ENCODE data around the gene SORBS2. TPM values are rescaled to one million over a fixed set of nuclear protein-coding genes. Genes with fewer than 3 reads are reported as not detected.
"Not testable (repeated sequence)": the region's sequence is repeated elsewhere in the genome, so short reads cannot be mapped to it uniquely, and the experiment has no call there.

Gene SORBS2
- total RNA-seq, 1 donor from 2014 or later: 20.0 TPM

DNA sequence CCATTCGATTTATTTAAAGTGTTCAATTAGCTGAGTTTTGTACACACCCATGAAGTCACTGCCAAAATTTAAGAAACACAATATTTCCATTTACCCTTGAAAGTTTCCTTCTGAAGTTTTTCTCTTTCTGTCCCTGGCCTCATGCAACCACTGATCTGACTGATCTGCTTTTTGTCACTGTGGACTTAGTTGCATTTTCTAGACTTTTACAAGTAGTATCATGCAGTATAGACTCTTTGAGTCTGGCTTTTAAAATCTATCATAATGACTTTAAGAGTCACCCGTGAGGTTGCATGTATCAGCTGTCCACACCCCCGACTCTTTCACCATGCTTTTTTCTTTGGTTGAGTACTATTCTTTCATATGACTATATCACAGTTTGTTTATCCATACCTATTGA is 247.6 kb downstream of the SORBS2 start:
- H3K27ac Mint-ChIP-seq (ENCODE audit: unreplicated experiment): no peak overlapping the region
- DNase-seq (ENCODE audit: low spot score): no peak
- H3K27me3 Mint-ChIP-seq (ENCODE audit: unreplicated experiment): peaks cover 3% of the 10 kb centered on the region
- TF ChIP-seq, protein P1, sequence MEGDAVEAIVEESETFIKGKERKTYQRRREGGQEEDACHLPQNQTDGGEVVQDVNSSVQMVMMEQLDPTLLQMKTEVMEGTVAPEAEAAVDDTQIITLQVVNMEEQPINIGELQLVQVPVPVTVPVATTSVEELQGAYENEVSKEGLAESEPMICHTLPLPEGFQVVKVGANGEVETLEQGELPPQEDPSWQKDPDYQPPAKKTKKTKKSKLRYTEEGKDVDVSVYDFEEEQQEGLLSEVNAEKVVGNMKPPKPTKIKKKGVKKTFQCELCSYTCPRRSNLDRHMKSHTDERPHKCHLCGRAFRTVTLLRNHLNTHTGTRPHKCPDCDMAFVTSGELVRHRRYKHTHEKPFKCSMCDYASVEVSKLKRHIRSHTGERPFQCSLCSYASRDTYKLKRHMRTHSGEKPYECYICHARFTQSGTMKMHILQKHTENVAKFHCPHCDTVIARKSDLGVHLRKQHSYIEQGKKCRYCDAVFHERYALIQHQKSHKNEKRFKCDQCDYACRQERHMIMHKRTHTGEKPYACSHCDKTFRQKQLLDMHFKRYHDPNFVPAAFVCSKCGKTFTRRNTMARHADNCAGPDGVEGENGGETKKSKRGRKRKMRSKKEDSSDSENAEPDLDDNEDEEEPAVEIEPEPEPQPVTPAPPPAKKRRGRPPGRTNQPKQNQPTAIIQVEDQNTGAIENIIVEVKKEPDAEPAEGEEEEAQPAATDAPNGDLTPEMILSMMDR (IDR thresholded peaks at IDR 0.05; ENCODE audit: unreplicated experiment): no peak
- no peak overlapping the region for H3K4me3 Mint-ChIP-seq (ENCODE audit: unreplicated experiment)
- H3K36me3 Mint-ChIP-seq (ENCODE audit: low read depth, unreplicated experiment): peaks cover 3% of the 10 kb centered on the region
- no peaks in the 10 kb centered on the region for H3K9me3 Mint-ChIP-seq (ENCODE audit: unreplicated experiment)
- peaks cover under 1% of the 10 kb centered on the region for H3K4me1 Mint-ChIP-seq (ENCODE audit: unreplicated experiment)

DNA sequence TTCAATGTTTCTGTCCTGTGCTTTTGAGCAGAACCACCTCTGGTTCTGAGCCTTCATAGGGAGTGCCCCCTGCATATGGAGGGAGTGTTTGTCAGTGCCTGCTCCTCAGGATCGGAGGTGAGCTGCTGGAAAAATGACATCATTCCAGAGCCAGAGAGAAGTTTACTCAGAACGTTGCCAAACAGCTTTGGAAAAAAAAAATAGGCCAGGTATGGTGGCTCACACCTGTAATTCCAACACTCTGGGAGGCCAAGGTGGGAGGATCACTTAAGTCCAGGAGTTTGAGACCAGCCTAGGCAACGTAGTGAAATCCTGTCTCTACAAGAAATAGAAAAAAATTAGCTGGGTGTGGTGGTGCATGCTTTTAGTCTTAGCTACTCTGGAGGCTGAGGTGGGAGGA is 249.5 kb downstream of the SORBS2 start:
- peaks cover 3% of the 10 kb centered on the region for H3K27me3 Mint-ChIP-seq (ENCODE audit: unreplicated experiment)
- peaks cover 8% of the 10 kb centered on the region for H3K36me3 Mint-ChIP-seq (ENCODE audit: low read depth, unreplicated experiment)
- no peaks in the 10 kb centered on the region for H3K9me3 Mint-ChIP-seq (ENCODE audit: unreplicated experiment)

DNA sequence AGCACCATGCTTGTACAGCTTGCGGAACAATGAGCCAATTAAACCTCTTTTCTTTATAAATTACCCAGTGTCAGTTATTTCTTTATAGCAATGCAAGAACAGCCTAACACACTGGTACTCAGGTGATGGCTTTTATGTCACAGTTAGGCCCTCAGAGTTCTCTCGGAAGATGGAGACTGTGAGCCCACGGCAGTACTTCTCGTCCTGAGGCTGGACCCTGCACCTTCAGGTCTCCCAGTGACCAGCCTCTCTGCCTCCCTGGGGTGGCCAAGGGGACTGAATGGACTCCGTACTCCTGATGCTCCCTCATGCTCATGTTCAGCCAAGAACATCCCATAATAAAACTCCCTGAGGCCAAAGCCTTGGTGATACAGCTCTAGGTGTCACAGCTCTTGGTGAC is 251.7 kb downstream of the SORBS2 start:
- Mint-ChIP-seq H3K27ac (ENCODE audit: unreplicated experiment) (no peak overlapping the region), H3K9me3 (ENCODE audit: unreplicated experiment) (no peaks in the 10 kb centered on the region), H3K36me3 (ENCODE audit: low read depth, unreplicated experiment) (peaks cover 5% of the 10 kb centered on the region), H3K4me3 (ENCODE audit: unreplicated experiment) (no peak overlapping the region), H3K27me3 (ENCODE audit: unreplicated experiment) (no peaks in the 10 kb centered on the region), H3K4me1 (ENCODE audit: unreplicated experiment) (peaks cover 6% of the 10 kb centered on the region)
- TF ChIP-seq, protein P1 (IDR thresholded peaks at IDR 0.05; ENCODE audit: unreplicated experiment): no peak
- DNase-seq (ENCODE audit: low spot score): no peak

More for the DNA sequence above, 249.5 kb downstream of the SORBS2 start:
- TF ChIP-seq, protein P1 (IDR thresholded peaks at IDR 0.05; ENCODE audit: unreplicated experiment): no peak
- Mint-ChIP-seq H3K27ac (ENCODE audit: unreplicated experiment) (no peak overlapping the region), H3K4me3 (ENCODE audit: unreplicated experiment) (no peak overlapping the region), H3K4me1 (ENCODE audit: unreplicated experiment) (peaks cover 6% of the 10 kb centered on the region)
- DNase-seq (ENCODE audit: low spot score): no peak

DNA sequence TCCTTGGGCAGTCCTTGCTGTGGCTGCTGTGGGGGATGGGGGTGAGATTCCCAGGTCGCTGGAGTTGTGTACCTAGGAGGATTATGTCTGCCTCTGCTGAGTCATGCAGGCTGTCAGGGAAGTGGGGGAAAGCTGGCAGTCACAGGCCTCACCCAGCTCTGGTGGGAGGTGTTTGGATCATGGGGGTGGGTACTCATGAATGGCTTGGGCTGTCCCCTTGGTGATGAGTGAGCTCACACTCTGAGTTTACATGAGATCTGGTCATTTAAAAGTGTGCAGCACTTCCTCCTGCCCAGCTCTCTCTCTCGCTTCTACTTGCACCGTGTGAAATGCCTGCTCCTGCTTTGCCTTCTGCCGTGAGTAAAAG is 252.1 kb downstream of the SORBS2 start:
- Mint-ChIP-seq H3K27me3 (ENCODE audit: unreplicated experiment) (no peaks in the 10 kb centered on the region), H3K4me1 (ENCODE audit: unreplicated experiment) (peaks cover 6% of the 10 kb centered on the region), H3K4me3 (ENCODE audit: unreplicated experiment) (no peak overlapping the region), H3K36me3 (ENCODE audit: low read depth, unreplicated experiment) (peaks cover 5% of the 10 kb centered on the region), H3K27ac (ENCODE audit: unreplicated experiment) (no peak overlapping the region), H3K9me3 (ENCODE audit: unreplicated experiment) (no peaks in the 10 kb centered on the region)
- DNase-seq (ENCODE audit: low spot score): no peak
- TF ChIP-seq, protein P1 (IDR thresholded peaks at IDR 0.05; ENCODE audit: unreplicated experiment): no peak

DNA sequence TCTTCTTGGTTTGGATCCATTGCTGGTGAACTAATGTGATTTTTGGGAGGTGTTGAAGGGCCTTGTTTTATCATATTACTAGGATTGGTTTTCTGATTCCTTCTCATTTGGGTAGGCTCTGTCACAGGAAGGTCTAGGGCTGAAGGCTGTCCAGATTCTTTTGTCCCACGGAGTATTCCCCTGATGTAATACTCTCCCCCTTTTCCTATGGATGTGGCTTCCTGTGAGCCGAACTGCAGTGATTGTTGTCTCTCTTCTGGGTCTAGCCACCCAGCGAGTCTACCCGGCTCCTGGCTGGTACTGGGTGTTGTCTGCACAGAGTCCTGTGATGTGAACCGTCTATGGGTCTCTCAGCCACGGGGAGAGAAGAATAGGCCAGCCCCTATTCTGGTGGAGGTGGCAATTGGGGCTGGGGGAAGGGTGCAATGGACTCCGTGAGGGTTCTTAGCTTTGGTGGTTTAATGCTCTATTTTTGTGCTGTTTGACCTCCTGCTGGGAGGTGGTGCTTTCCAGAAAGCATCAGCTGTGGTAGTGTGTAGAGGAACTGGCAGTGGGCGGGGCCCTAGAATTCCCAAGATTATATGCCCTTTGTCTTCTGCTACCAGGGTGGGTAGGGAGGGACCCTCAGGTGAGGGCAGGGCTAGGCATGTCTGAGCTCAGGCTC is 252.6 kb downstream of the SORBS2 start:
- not testable (repeated sequence) for H3K4me3 Mint-ChIP-seq (ENCODE audit: unreplicated experiment); H3K27me3 Mint-ChIP-seq (ENCODE audit: unreplicated experiment); H3K9me3 Mint-ChIP-seq (ENCODE audit: unreplicated experiment); H3K36me3 Mint-ChIP-seq (ENCODE audit: low read depth, unreplicated experiment); H3K27ac Mint-ChIP-seq (ENCODE audit: unreplicated experiment); H3K4me1 Mint-ChIP-seq (ENCODE audit: unreplicated experiment); DNase-seq (ENCODE audit: low spot score)

Measured in endothelial cell (in vitro differentiated cells).